ENCODE data around the gene TNFRSF8. TPM values are rescaled to one million over a fixed set of nuclear protein-coding genes. Genes with fewer than 3 reads are reported as not detected.

The TNFRSF8 gene
- total and polyA plus RNA-seq, 9 of the 15 experiments (the other 6 are each of a cell fraction or from before 2014, with no cell fraction given), result 3.5 to 38.4 (median 17.1) TPM

DNA sequence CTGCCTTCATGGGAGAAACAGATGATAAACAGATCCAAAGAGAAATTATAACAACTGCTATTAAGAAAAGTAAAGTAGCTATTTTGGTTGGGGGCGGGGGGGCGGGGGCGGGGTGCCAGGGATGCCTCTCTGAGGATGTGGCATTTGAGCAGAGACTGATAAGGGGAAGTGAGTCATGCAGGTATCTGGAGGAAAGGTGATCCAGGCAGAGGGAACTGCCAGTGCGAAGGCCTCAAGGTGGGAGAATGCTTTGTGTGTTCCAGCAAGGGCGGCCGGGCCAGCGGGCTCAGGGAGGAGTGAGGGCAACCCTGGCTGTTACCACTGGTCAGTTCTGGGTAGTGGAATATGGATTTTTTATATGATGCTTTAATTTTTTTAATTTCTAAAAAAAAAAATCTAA, 96.7 kb downstream of the TNFRSF8 start:
- intact Hi-C loops (cut with micrococcal nuclease), result loop anchor here (5.0 kb wide), 1 partner anchor 47 kb away; no protein-coding TSS in a partner anchor
- Histone ChIP-seq H4K20me1 (replicated peaks; ENCODE audit: control insufficient read depth, insufficient read depth, low read length) (peaks cover 17% of the 10 kb centered on the region), H3K27ac (ENCODE audit: extremely low read depth, low read depth, low read length) (no peak overlapping the region), H2AFZ (ENCODE audit: low read depth, low read length) (no peak overlapping the region), H3K9ac (ENCODE audit: insufficient read depth in 1 of 2, low read depth in 2 of 2, low read length in 2 of 2) (no peak overlapping the region), H3K4me3 (no peak overlapping the region), H3K4me1 (replicated peaks in 1 of 2; ENCODE audit: control insufficient read depth in 2 of 2, insufficient read depth in 2 of 2, low read length in 2 of 2) (peaks cover 19 to 21% of the 10 kb centered on the region in 2 experiments), H3K9me1 (ENCODE audit: control insufficient read depth, insufficient read depth, low read length) (peaks cover 4% of the 10 kb centered on the region), H3K27me3 (ENCODE audit: control insufficient read depth in 2 of 2, insufficient read depth in 2 of 2, low read length in 2 of 2) (no peaks in the 10 kb centered on the region), H3K4me2 (ENCODE audit: insufficient read depth, low read length) (no peak overlapping the region), H3K9me3 (replicated peaks; ENCODE audit: control insufficient read depth, insufficient read depth, low read depth, low read length) (no peaks in the 10 kb centered on the region), H3K36me3 (ENCODE audit: control insufficient read depth, insufficient read depth, low read length) (no peaks in the 10 kb centered on the region), H3K79me2 (ENCODE audit: control insufficient read depth, insufficient read depth, low read length) (no peaks in the 10 kb centered on the region)
- no TSS peak for BruUV-seq (replicated peaks)
- in situ Hi-C loops (cut with MboI), result no loop called here
- FAIRE-seq, result no peak
- CTCF ChIA-PET (ENCODE audit: low intra/inter-chr PET ratio), result no interaction called here
- ATAC-seq, result no peak
- POLR2A ChIA-PET, result interaction anchor here (0.6 to 1.7 kb wide), 4 partner anchors 8 to 22 kb away, joined by 3 to 6 read pairs (median 4); no protein-coding TSS in a partner anchor
- 79% methylated on average over 7 of the region's 7 CpGs for WGBS (ENCODE audit: insufficient coverage, low coverage, missing lambda C conversion rate)
- DNase-seq (ENCODE audit: extremely low read depth in 1 of 4, low spot score in 3 of 4), result no peak
- no peak for TF ChIP-seq MBD2 (IDR thresholded peaks at IDR 0.05; ENCODE audit: borderline replicate concordance, low read depth)
- TF ChIP-seq EGR1 (conservative IDR thresholded peaks at IDR 0.05), result no peak
- 0 out of 2 replicates have a peak, but pooled peaks have one; percentile 22 for TF ChIP-seq SPI1 (IDR thresholded peaks at IDR 0.05; ENCODE audit: borderline replicate concordance, low read depth, low read length)
- TF ChIP-seq ZNF785 (CRISPR knock-in tag; IDR thresholded peaks at IDR 0.05), result no peak
- TF ChIP-seq NR4A1 (CRISPR knock-in tag; IDR thresholded peaks at IDR 0.05), result no peak
- TF ChIP-seq NR4A1 (tag; IDR thresholded peaks at IDR 0.05), result no peak
- TF ChIP-seq NR1H2 (CRISPR knock-in tag; IDR thresholded peaks at IDR 0.05), result no peak
- TF ChIP-seq MTA3 (IDR thresholded peaks at IDR 0.05; ENCODE audit: borderline replicate concordance), result no peak
- peak; percentile 19; the same call in 1 of the 2 replicates for TF ChIP-seq SMARCE1 (IDR thresholded peaks at IDR 0.05)
- TF ChIP-seq SMARCB1 (IDR thresholded peaks at IDR 0.05; ENCODE audit: insufficient read length, low read depth), result no peak
- no peak for TF ChIP-seq KLF10 (CRISPR knock-in tag; IDR thresholded peaks at IDR 0.05)
- no peak for TF ChIP-seq MAFG (tag; conservative IDR thresholded peaks at IDR 0.05)
- peak; percentile 69 for TF ChIP-seq ZEB2 (IDR thresholded peaks at IDR 0.05)
- TF ChIP-seq ZNF253 (CRISPR knock-in tag; conservative IDR thresholded peaks at IDR 0.05), result no peak
- TF ChIP-seq, protein P1, sequence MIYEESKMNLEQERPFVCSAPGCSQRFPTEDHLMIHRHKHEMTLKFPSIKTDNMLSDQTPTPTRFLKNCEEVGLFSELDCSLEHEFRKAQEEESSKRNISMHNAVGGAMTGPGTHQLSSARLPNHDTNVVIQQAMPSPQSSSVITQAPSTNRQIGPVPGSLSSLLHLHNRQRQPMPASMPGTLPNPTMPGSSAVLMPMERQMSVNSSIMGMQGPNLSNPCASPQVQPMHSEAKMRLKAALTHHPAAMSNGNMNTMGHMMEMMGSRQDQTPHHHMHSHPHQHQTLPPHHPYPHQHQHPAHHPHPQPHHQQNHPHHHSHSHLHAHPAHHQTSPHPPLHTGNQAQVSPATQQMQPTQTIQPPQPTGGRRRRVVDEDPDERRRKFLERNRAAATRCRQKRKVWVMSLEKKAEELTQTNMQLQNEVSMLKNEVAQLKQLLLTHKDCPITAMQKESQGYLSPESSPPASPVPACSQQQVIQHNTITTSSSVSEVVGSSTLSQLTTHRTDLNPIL (CRISPR knock-in tag; IDR thresholded peaks at IDR 0.05), result no peak
- no peak for TF ChIP-seq ZFP1 (CRISPR knock-in tag; IDR thresholded peaks at IDR 0.05)
- no peak for TF ChIP-seq RFX7 (CRISPR knock-in tag; IDR thresholded peaks at IDR 0.05)
- no peak for TF ChIP-seq CBFA2T3 (IDR thresholded peaks at IDR 0.05)
- TF ChIP-seq CHCHD3 (CRISPR knock-in tag; IDR thresholded peaks at IDR 0.05), result no peak
- no peak for TF ChIP-seq MBD1 (CRISPR knock-in tag; IDR thresholded peaks at IDR 0.05)
